H1 (cell line): ENCODE data around the gene WDR53. TPM values are rescaled to one million over a fixed set of nuclear protein-coding genes. Genes with fewer than 3 reads are reported as not detected.
A peak's percentile ranks its signal among the peaks of the same experiment; 100 is the strongest.

Experiments
- CTCF ChIA-PET: fragments of 300-600 bp; sonication (Branson Sonifier 250); formaldehyde crosslinking; loops from one replicate; lab custom pipeline; 2021; ENCODE audit not compliant: partially characterized antibody; lab: Charles Lee
- POLR2A ChIA-PET: fragments of 300-600 bp; sonication (Branson Sonifier 250); formaldehyde crosslinking; loops from one replicate; lab custom pipeline; 2021; ENCODE audit warnings: inconsistent platforms; ENCODE audit not compliant: partially characterized antibody; lab: Charles Lee
- DNase-seq, 2 experiments: peaks; one replicate each; pipeline versions ENCODE4 v3.0.0 to v3.0.0-alpha.2; 2010 to 2022; ENCODE audit warnings: low spot score in 2 of 2, low read depth in 1 of 2, mixed read lengths in 1 of 2
- FAIRE-seq: peaks from 2 replicates; lab custom pipeline; 2011; peaks lifted over from hg19 to GRCh38; lab: Jason Lieb, UNC
- H2AFZ ChIP-seq: 2 replicates; pipeline ENCODE4 v1.8.1; 2012; ENCODE audit warnings: low read length, inconsistent platforms
- H2AK5ac ChIP-seq: 2 replicates; pipeline ENCODE4 v1.6.1; 2013; ENCODE audit warnings: low read depth, low read length
- H2BK120ac ChIP-seq: replicated peaks from 2 replicates; pipeline ENCODE3; 2013; ENCODE audit warnings: low read depth, low read length, inconsistent platforms
- H2BK12ac ChIP-seq: 2 replicates; pipeline ENCODE4 v1.6.1; 2013; ENCODE audit warnings: low read depth, low read length
- H2BK15ac ChIP-seq: 2 replicates; pipeline ENCODE4 v1.6.1; 2013; ENCODE audit warnings: low read length
- H2BK20ac ChIP-seq: 2 replicates; pipeline ENCODE4 v1.6.1; 2013; ENCODE audit warnings: low read length
- H2BK5ac ChIP-seq: 2 replicates; pipeline ENCODE4 v1.6.1; 2013; ENCODE audit warnings: low read depth, low read length
- H3K14ac ChIP-seq: 2 replicates; pipeline ENCODE4 v1.6.1; 2013; ENCODE audit warnings: inconsistent platforms; ENCODE audit not compliant: insufficient read length
- H3K18ac ChIP-seq: 2 replicates; pipeline ENCODE4 v1.6.1; 2013; ENCODE audit warnings: low read length; ENCODE audit errors: extremely low read depth
- H3K23ac ChIP-seq: 2 replicates; pipeline ENCODE4 v1.6.1; 2013; ENCODE audit warnings: inconsistent platforms; ENCODE audit not compliant: insufficient read length
- H3K23me2 ChIP-seq: 2 replicates; pipeline ENCODE4 v1.6.1; 2013; ENCODE audit warnings: low read depth, low read length
- H3K27ac ChIP-seq: 2 replicates; pipeline ENCODE4 v1.6.1; 2011; ENCODE audit warnings: low read depth, low read length, inconsistent platforms
- H3K27me3 ChIP-seq, 4 experiments: replicated peaks in 1 of 4; 1 replicate in 1 of 4; 2 replicates in 3 of 4; pipeline versions ENCODE4 v1.6.1 to v1.8.1; 2011 to 2013; ENCODE audit warnings: low read length in 3 of 4, mild to moderate bottlenecking in 3 of 4, inconsistent platforms in 2 of 4, mixed read lengths in 2 of 4, moderate library complexity in 1 of 4; ENCODE audit not compliant: control insufficient read depth in 3 of 4, insufficient read depth in 3 of 4; ENCODE audit errors: extremely low read depth in 1 of 4
- H3K36me3 ChIP-seq, 4 experiments: 2 replicates each; pipeline versions ENCODE4 v1.6.1 to v1.8.1; 2011 to 2013; ENCODE audit warnings: mild to moderate bottlenecking in 4 of 4, low read length in 3 of 4, moderate library complexity in 2 of 4, control low read depth in 1 of 4, inconsistent platforms in 1 of 4; ENCODE audit not compliant: insufficient read depth in 4 of 4, control insufficient read depth in 2 of 4
- H3K4ac ChIP-seq: replicated peaks from 2 replicates; pipeline ENCODE3; 2013; ENCODE audit warnings: low read length, low read depth, mixed read lengths, inconsistent platforms; ENCODE audit not compliant: insufficient read length
- H3K4me1 ChIP-seq, 4 experiments: replicated peaks in 1 of 4; 1 replicate in 1 of 4; 2 replicates in 3 of 4; pipeline versions ENCODE4 v1.6.1 to v1.8.1; 2011 to 2013; ENCODE audit warnings: low read length in 3 of 4, inconsistent platforms in 2 of 4, mixed read lengths in 1 of 4; ENCODE audit not compliant: insufficient read depth in 4 of 4, control insufficient read depth in 3 of 4
- H3K4me2 ChIP-seq, 2 experiments: 2 replicates each; pipeline versions ENCODE4 v1.6.1 to v1.8.1; 2011 to 2013; ENCODE audit warnings: low read depth in 2 of 2, low read length in 2 of 2, control low read depth in 1 of 2, inconsistent platforms in 1 of 2, mild to moderate bottlenecking in 1 of 2; ENCODE audit not compliant: insufficient read depth in 1 of 2
- H3K4me3 ChIP-seq, 4 experiments: fragments of 200-600, 300-600 bp in 1 of 4; sonication (generic), shearing (Covaris generic), sonication (Bioruptor Twin) in 1 of 4; 2 replicates each; pipeline versions ENCODE4 v1.5.1 to v1.8.1; 2011 to 2016; ENCODE audit warnings: low read length in 4 of 4, low read depth in 3 of 4, control low read depth in 2 of 4, inconsistent platforms in 2 of 4, mild to moderate bottlenecking in 2 of 4, mixed read lengths in 1 of 4, moderate library complexity in 1 of 4; ENCODE audit not compliant: insufficient read depth in 2 of 4; ENCODE audit errors: extremely low read depth in 1 of 4
- H3K56ac ChIP-seq: replicated peaks from 2 replicates; pipeline ENCODE3; 2013; ENCODE audit warnings: low read depth, mild to moderate bottlenecking, mixed read lengths, low read length, inconsistent platforms; ENCODE audit not compliant: insufficient read length
- H3K79me1 ChIP-seq: 2 replicates; pipeline ENCODE4 v1.6.1; 2013; ENCODE audit warnings: low read depth, low read length, control low read depth
- H3K79me2 ChIP-seq, 2 experiments: 2 replicates each; pipeline versions ENCODE4 v1.6.1 to v1.8.1; 2012 to 2013; ENCODE audit warnings: low read length in 2 of 2, mild to moderate bottlenecking in 2 of 2, inconsistent platforms in 1 of 2; ENCODE audit not compliant: insufficient read depth in 2 of 2, control insufficient read depth in 1 of 2
- H3K9ac ChIP-seq, 4 experiments: replicated peaks in 1 of 4; 1 replicate in 1 of 4; 2 replicates in 3 of 4; pipeline versions ENCODE4 v1.6.1 to v1.8.1; 2011 to 2013; ENCODE audit warnings: low read depth in 3 of 4, low read length in 3 of 4, control low read depth in 2 of 4, mild to moderate bottlenecking in 2 of 4, moderate library complexity in 2 of 4, inconsistent platforms in 1 of 4; ENCODE audit errors: extremely low read depth in 1 of 4
- H3K9me3 ChIP-seq, 2 experiments: 2 replicates each; pipeline versions ENCODE4 v1.6.1 to v1.8.1; 2012 to 2013; ENCODE audit warnings: mild to moderate bottlenecking in 2 of 2, moderate library complexity in 2 of 2, control low read depth in 1 of 2, inconsistent platforms in 1 of 2, low read depth in 1 of 2, low read length in 1 of 2, mixed read lengths in 1 of 2; ENCODE audit not compliant: insufficient read depth in 2 of 2
- H4K20me1 ChIP-seq, 2 experiments: replicated peaks in 1 of 2; 2 replicates each; pipeline versions ENCODE3 to v1.8.1; 2011 to 2013; ENCODE audit warnings: inconsistent platforms in 2 of 2, low read length in 2 of 2, mild to moderate bottlenecking in 1 of 2; ENCODE audit not compliant: insufficient read depth in 2 of 2, control insufficient read depth in 1 of 2
- H4K5ac ChIP-seq: 2 replicates; pipeline ENCODE4 v1.6.1; 2013; ENCODE audit warnings: low read length, low read depth, mixed read lengths, inconsistent platforms; ENCODE audit not compliant: insufficient read length
- H4K8ac ChIP-seq: 2 replicates; pipeline ENCODE4 v1.8.0; 2013; ENCODE audit warnings: mild to moderate bottlenecking, moderate library complexity, low read length, inconsistent platforms; ENCODE audit not compliant: insufficient read depth; ENCODE audit errors: extremely low read depth
- H4K91ac ChIP-seq: replicated peaks from 2 replicates; pipeline ENCODE3; 2013; ENCODE audit warnings: low read length, mixed read lengths, inconsistent platforms; ENCODE audit not compliant: insufficient read length
- BRCA1 ChIP-seq: IDR thresholded peaks from 2 replicates; pipeline ENCODE4 v1.6.1; 2012; ENCODE audit warnings: low read depth, low read length, improper control_type of control experiment
- CBX5 ChIP-seq: fragments of 300-800, 300-1000 bp; sonication (generic); IDR thresholded peaks from 2 replicates; pipeline ENCODE4 v1.7.1; 2016; ENCODE audit warnings: antibody characterized with exemption, low read length, low read depth
- KDM1A ChIP-seq: fragments of 200-600, 300-600 bp; sonication (generic); IDR thresholded peaks from 2 replicates; pipeline ENCODE4 v1.7.1; 2016; ENCODE audit warnings: mild to moderate bottlenecking, low read length, borderline replicate concordance
- KDM4A ChIP-seq: IDR thresholded peaks from one replicate; pipeline ENCODE4 v1.7.1; 2012; ENCODE audit warnings: low read depth, mild to moderate bottlenecking, moderate library complexity, low read length, inconsistent platforms; ENCODE audit not compliant: severe bottlenecking
- WGBS, 2 experiments: shearing (Covaris generic) in 1 of 2; methylation state at CpG; one replicate each; pipeline versions ENCODE4 v1.1.6 to v1.1.7; 2013 to 2015; ENCODE audit warnings: low lambda C conversion rate in 2 of 2, mixed read lengths in 2 of 2, inconsistent platforms in 1 of 2, low coverage in 1 of 2, missing lambda C conversion rate in 1 of 2; ENCODE audit not compliant: insufficient replicate concordance in 2 of 2, insufficient coverage in 1 of 2, insufficient read length in 1 of 2; ENCODE audit errors: extremely low coverage in 1 of 2, missing lambda C conversion rate in 1 of 2; 5-methylcytosine and 5-hydroxymethylcytosine counted together
- polyA plus RNA-seq, 7 experiments: library from polyadenylated mRNA; depleted of rRNA in 3 of 7; stranded (reverse) in 5 of 7; unstranded in 2 of 7; fragments of >200 nt in 5 of 7; fragments of 200-250 nt in 2 of 7; gene quantifications; 1 replicate in 5 of 7; 2 replicates in 1 of 7; 4 replicates in 1 of 7; pipeline versions ENCODE4 v1.2.1 to v1.2.3, GENCODE V29; 2011 to 2013; ENCODE audit warnings: missing spikeins in 2 of 7, mixed read lengths in 2 of 7
- total RNA-seq: library from RNA; stranded (reverse); fragmentation: NEBNext Ultra II Directional; extraction: Animal tissue kit (Norgen Biotek cat#: 25700); gene quantifications from 2 replicates; pipeline ENCODE4 v1.2.1, GENCODE V29; 2021

WDR53 gene
- total and polyA plus RNA-seq, 2 of the 8 experiments (the other 6 are each of a cell fraction or from before 2014, with no cell fraction given) = 7.4 to 18.8 TPM

DNA sequence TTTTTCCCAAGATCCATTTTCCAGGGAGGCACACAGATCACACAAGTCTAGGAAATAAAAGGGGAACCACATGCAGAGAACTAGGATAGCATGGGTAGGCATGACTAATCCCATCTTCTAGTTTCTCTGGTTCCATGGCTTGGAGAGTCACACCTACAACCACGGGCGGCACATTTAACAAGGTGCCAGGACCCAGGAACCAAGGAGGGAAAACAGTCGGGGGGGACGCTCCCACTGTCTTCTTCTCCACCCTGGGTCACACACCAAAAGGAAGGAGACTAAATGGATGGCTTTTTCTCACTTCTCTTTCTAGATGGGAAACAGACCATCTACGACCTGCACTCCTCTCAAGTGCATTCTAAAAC is 48.7 kb downstream of the WDR53 start:
- H2BK20ac ChIP-seq = no peak overlapping the region
- DNase-seq = no peak
- peaks cover 47 to 48% of the 10 kb centered on the region in 2 experiments for H3K9me3 ChIP-seq
- no peak overlapping the region for H4K91ac ChIP-seq
- H3K36me3 ChIP-seq = peaks cover 0 to 7% (median 0%) of the 10 kb centered on the region in 4 experiments; a peak in 2 of 8 replicates
- H3K27ac ChIP-seq = no peak overlapping the region
- H2BK12ac ChIP-seq = no peak overlapping the region
- H2AFZ ChIP-seq = no peak overlapping the region
- H3K23me2 ChIP-seq = no peaks in the 10 kb centered on the region
- no peaks in the 10 kb centered on the region for H3K27me3 ChIP-seq
- TF ChIP-seq CBX5 (peak; percentile 86; the same call in 1 of the 2 replicates), BRCA1 (no peak), KDM1A (no peak), KDM4A (no peak)
- TF ChIP-seq, all 59 proteins: peak for 1
- H2BK15ac ChIP-seq = no peak overlapping the region
- H3K56ac ChIP-seq = no peak overlapping the region
- no peak overlapping the region for H3K14ac ChIP-seq
- no peaks in the 10 kb centered on the region for H3K4me1 ChIP-seq
- WGBS, 2 experiments = 78% methylated on average over 5 of the region's 5 CpGs; no CpG with 5 or more reads in 1 of the 2 experiments
- no peak overlapping the region for H3K23ac ChIP-seq
- no peak overlapping the region for H3K4ac ChIP-seq
- no peak overlapping the region for H3K4me2 ChIP-seq
- H2AK5ac ChIP-seq = no peak overlapping the region
- H3K4me3 ChIP-seq = no peak overlapping the region
- no peaks in the 10 kb centered on the region for H3K79me2 ChIP-seq
- POLR2A ChIA-PET = no interaction called here
- H4K5ac ChIP-seq = no peak overlapping the region
- H4K20me1 ChIP-seq = no peaks in the 10 kb centered on the region
- H3K9ac ChIP-seq = no peak overlapping the region
- no peak overlapping the region for H4K8ac ChIP-seq
- H2BK5ac ChIP-seq = no peak overlapping the region
- H2BK120ac ChIP-seq = no peak overlapping the region
- no peaks in the 10 kb centered on the region for H3K79me1 ChIP-seq
- CTCF ChIA-PET = interaction anchor here (0.6 to 5.5 kb wide), 6 partner anchors 9 to 498 kb away, joined by 3 to 40 read pairs (median 4); no protein-coding TSS in a partner anchor
- H3K18ac ChIP-seq = no peak overlapping the region
- no peak for FAIRE-seq
